GDM1 (cell line): ENCODE measurements around the gene RIMKLA.

ENCODE experiments used
- DNase-seq: peaks from one replicate; lab custom pipeline; 2025; lab: John Stamatoyannopoulos, UW

The RIMKLA gene

DNA sequence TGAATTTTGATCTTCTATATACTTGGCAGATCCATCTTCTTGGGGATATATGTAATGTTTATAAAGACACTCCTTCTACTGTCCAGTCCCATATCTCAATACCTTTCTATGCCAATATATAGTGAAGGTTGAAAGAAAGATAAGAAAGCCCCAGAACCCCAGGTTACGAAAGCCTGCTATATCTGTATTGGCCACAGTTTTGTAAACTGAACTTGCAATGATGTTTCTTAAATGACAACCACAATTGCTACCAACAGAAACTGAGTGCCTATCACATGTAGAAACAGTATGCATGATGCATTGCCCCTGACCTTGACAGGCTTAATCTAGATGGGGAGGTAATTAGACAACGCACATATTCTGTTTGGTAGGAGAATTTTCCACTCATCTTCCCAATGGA, 7.8 kb upstream of the RIMKLA start:
- DNase-seq, result no peak

DNA sequence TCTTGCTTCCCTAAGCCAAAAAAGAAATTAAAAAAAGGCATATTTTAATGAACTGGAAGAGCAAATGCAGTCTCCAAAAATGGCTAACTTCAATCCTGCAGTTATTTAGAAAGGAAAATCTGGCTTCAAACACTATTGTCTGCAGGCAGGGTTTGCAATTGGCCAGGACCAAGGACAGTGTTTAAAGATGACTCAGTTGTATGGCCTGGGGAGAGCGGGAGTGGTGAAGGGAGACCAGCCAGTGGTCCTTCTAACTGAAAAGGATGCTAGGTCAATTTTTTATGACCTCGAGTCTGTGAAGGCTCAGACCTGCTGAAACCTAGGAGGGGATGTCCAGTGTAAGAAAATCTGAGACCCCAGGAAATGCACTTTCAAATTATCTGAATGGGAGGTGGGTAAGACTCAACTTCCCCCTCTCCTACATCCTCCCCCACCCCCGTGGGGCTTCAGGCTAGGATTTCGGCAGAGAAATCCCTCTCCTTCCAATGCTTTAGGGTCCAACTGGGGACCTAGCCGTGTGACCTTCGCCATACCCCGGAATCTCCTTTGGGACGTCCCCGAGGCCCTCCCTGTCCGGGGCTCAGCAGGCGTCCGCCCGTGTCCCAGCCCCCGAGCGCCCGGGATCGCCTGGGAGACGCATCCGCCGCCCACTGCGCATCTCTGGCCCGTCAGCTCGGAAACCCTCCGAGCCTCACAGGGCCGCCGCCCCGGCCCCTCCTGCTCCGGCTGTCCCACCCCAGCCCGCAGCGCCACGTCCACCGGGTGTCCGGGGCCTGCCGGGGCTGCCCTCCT, 602 bp upstream of the RIMKLA start:
- no peak for DNase-seq

DNA sequence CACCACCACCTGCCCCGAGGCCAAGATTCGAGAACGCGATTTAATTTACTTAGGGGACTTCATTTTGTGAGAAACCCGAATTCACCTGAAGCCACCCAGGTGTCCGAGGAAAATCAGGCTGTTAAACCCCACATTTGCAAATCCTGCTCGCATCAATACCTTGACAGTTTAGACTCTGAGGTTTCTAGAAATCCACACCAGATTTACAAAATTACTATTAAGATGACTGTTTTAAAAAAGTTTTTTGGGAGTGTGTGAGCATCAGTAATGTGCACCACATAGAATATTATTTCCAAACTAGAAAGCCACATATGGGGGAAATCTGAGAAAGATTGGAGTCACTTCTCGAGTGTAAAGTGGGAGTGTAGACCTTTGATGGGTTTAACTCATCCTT, 685 bp downstream of the RIMKLA start:
- DNase-seq, result no peak

DNA sequence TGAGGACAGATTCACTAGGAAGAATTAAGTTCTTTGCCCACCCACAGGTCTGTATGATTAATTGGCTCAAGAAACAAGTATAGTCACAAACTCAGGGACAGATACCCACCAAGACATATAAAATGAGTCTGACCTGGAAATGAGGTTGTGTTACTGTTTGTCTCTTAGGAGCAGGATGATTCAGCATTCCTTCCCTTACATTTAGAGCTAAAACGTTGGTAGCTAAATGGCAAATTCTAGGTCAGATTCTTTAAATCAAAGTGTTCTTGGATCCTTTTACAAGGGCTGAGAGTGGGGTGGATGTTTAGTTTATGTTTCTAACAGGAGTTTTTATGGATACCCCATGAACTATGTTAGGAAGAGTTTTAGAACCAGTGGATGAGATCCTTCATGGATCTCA, 4.7 kb downstream of the RIMKLA start:
- no peak for DNase-seq

DNA sequence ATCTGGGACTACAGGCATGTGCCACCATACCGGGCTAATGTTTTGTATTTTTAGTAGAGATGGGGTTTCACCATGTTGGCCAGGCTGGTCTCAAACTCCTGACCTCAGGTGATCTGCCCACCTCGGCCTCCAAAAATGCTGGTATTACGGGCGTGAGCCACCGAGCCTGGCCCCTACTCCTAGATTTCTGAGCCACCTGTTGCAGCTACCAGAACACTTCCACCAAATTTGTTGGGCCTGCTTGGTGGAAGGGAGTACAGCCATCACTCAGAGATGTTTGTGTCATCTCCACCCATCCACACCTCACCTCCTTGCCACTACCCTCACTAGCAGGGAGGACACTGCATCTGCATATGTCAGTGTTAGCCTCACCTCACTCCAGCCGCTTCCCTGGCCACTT, 5.5 kb downstream of the RIMKLA start:
- no peak for DNase-seq

DNA sequence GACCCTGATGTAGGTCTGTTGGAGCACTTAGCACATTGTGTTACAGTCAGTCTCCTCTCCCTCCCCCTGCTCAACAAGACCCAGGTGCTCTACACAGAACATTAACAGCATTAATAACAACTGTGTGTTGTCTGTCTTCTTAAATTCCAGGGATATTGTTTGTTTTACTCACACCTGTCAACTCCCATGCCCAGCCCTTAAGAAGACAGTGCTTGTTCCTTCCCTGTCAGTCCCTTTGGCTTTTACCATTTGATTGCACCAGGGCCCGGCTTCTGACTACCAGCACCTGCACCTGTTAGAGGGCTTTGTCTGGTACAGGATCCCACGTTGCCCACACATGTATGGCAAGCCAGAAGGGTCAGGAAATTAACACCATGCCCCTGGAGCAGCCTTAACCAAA, 11.7 kb downstream of the RIMKLA start:
- no peak for DNase-seq

DNA sequence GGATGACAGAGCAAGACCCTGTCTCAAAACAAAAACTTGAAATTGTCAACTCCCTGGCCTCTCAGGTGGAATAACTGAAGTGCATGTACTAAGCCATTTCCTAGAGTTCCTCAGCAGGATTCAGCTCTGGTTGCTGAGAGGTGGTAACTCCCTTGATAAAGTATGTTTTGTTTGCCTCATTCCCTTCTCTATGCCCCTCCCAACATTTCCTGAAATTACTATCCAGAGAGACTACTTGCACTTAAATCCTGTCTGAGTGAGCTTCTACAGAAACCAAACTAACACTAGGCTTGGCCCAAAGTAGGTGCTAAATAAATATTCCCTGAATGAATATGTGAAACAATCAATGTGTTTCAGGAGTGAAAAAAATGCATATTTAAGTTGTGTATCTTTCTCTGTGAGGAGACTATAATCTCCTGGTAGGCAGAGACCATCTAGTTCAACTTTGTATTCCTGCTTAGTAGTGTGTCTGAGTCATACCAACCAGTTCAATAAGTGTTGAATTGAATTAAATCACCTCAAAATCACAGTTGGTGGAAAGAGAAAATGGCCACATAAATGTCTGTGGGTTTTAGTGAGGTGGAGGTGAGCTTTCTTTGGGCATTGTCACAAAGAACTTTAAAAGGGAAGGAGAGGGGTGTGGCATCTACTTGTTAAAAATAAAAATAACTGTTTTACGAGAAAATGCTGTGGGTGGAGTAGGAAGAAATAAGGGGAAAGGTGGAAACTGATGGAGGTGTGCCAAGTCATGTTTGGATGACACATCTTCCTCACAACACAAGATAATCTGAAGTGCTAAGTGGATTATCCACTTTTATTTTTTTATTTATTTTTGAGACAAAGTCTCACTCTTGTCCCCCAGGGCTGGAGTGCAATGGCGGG, 12.6 kb downstream of the RIMKLA start:
- no peak for DNase-seq

DNA sequence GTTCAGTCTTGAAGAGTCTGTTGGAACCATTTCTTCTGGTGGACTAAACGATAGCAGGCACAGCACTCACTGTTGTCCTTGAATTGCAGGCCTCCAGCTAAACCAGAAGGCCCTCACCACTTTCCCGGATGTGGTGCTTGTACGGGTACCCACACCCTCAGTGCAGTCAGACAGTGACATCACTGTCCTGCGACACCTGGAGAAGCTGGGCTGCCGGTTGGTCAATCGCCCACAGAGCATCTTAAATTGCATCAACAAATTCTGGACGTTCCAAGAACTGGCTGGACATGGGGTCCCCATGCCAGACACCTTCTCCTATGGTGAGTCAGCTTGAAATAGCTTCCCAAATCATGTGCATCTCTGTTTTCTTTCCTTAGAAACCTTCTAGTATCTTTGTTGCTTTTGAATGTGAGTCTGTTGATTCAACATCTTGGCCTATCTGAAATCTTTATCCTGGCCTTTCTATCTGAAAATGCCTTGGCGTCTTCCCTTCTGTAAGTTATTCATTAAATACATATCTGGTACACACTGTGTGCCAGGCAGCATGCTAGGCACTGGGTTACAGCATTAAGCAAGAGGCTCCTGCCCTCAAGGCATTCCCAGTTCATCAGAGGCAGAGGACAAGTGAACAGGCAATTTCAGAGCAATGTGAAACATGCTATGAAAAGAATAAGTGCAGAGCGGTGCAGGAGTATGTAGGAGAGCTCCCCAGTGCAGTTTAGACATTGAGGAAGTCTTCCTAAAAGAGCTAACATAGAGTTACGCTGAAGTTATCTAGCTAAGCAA, 18.9 kb downstream of the RIMKLA start:
- no peak for DNase-seq

DNA sequence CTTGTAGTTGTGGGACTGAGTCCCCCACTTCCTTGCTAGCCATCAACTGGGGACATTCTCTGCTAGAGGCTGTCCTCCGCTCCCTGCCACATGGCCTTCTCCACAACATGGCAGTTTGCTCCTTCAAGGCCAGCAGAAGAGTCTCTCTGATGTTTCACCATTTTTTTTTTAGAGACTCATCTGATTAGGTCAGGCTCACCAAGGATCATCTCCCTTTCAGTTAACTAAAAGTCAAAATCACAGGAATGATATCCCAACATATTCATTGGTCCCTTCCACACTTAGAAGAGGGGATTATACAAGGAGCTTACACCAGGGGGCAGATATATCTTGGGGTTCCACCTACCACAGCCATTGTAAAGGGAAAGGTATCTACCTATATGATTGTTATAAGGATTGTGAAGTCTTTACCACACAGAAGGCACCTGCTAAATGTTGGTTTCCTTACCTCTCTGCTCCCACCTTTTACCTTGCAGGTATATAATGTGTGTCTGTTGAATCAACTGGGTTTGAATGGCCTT, 23.3 kb downstream of the RIMKLA start:
- no peak for DNase-seq

DNA sequence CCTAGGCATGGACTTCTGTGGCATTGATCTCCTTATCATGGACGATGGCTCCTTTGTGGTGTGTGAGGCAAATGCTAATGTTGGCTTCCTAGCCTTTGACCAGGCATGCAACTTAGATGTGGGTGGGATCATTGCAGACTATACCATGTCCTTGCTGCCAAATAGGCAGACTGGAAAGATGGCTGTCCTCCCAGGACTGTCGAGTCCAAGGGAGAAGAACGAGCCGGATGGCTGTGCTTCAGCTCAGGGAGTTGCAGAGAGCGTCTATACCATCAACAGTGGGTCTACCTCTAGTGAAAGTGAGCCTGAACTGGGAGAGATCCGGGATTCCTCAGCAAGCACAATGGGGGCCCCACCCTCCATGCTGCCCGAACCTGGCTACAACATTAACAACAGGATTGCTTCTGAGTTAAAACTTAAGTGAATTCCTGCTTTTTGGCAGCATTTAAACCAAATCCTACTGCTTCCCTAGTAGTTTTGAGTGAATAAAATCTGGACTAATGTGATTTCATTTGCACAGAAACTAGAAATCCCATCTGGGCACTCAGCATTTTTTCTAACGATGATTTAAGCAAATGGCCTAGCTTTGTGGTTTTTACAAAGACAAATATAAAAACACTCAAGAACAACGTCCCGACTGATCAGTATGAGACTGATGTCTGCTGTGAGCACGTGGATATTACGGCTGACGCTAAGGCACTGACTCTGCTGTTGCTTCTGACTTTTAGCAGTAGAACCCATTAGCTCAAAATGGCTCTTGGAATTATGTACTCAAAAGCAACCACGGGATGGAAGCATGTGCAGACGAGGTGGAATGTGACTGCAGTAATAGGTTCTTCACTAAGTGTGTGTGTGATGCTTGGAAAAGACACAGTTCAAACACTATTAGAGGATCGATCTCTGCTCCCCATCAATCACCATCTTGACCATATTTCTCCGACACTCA, 34.2 kb downstream of the RIMKLA start:
- DNase-seq, result no peak

DNA sequence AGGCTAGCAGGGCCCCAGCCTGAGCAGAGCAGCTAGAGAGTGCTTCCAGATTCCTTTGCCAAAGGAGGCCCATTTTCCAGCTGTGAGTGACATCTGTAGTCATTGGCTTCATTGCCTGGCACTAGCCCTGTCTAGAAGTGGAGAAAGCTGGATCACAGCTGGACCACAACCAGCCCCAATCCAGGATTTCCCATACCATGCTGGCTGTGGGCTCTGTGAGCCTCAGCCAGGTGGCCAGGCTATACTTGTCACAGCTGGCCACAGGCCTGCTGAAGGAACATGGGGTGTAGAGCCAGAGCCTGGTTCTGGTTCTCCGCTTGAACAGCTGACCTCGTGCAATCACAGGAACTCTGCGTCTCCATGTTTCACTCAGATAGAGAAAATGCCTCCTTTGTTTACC, 36.6 kb downstream of the RIMKLA start:
- DNase-seq, result no peak

DNA sequence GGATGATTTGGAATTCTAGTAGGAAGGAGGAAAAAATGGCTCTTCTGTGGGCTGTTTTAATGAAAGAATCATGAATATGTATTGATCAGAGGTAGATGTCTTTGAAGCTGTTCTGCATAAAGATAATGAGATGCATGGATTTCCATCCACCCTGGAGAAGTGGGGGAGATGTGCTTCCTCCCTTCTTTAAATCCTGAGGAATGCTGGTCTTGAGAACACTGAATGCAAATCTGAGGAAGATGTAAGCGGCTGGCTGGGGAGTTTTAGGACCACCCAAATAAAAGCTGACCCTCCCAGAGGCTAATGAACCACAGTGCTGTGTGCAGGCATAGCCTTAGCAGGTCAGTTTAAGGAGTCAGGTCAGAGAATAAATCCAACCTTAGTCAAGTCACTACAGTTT, 37.9 kb downstream of the RIMKLA start:
- no peak for DNase-seq

DNA sequence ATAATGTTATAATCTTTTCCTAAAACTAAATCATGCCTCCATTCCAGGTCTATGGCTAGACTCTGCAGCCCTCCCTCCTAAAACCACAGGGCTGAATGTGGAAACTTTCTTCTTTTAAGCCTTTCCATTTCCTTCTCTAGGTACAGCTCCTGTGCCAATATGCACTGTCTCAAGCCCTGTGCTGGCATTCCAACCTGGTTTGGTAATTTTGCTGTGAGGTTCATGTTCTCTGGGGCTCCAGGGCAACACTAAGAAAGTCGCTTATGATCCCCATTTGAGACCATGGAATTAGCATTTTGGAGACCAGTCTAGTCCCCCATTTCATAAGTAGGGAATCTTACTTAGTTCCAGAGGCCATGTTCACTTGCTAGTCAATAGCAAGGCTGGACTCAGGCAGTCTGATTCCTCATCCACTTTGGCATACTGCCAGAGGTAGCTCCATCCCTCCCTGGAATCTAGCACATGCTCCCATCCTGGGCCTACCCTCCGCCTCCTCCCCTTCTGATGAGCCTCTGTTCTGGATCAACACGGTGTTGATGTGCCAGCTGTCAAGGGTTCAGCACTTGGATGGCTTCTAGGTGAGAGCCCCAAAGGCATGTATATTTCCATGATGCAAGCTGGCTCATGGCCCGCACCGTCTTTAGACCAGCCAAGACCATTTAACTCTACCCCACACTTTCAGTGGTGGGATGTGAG, 38.7 kb downstream of the RIMKLA start:
- no peak for DNase-seq

DNA sequence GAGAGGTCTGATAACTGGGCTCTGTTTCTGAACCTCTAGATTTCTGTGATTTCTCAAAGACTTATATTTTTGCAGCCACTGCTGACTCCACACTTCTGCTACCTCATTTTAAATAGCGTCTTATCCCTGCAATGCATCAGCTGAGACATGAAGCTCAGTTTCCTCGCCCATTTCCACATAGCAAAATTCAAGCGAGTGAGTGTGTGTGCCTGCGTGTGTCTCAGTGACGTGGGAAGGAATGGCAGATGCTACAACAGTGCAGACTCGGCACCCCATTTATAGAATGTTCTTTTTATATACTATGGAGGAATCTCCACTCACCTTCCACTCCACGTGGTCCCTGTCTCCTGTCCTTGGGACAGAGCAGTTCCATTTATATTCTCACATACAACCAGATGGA, 39.5 kb downstream of the RIMKLA start:
- no peak for DNase-seq

DNA sequence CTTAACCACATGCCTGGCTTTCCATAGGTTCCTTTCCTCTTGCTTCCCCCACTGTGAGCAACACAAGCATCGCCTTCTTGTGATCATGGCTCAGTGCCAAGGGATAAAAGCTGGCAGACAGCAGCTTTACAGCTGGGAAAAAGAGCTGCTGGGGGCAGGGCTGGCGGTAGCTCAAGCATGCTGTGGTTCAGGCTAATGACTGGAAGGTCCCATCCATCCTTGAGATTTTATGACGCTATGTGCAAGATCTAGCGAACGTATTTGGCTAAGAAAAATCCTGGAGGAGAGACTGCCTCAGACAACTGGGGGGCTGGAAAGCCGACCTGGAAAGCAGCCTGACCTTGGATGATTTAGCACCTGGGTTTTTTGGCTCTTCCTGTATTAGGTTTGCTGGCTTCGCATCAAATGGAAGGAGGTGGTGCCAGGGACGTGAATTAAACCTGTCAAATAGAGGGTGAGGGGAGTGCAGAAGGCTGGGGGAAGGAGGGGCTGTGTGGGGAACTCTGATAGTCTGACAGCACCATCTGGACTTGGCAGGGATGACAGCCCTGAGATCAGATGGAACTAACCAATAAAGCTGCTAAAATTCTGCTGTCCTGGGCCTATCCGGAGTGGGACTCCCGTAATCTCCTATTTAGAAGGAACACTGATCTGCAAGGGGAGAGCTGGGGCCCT, 40.5 kb downstream of the RIMKLA start:
- no peak for DNase-seq

DNA sequence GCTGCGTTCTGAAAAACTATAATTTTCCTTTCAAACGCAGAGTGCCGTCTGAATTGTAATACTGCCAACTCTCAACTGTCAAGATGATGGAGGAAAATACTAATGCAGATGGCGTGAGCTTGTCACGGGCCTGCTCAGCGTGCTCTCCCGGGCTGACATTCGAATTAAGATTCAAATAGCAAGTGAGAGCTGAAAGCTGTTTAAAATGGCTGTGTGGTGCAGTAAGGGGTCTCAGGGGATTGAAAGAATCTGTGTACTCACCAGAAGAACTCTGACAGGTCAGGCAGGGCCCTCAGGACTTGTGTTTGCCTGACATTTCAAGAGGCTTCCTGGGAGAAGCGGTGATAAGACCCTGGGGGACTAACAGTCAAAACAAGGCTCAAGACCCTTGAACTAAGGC, 42.1 kb downstream of the RIMKLA start:
- DNase-seq, result no peak

DNA sequence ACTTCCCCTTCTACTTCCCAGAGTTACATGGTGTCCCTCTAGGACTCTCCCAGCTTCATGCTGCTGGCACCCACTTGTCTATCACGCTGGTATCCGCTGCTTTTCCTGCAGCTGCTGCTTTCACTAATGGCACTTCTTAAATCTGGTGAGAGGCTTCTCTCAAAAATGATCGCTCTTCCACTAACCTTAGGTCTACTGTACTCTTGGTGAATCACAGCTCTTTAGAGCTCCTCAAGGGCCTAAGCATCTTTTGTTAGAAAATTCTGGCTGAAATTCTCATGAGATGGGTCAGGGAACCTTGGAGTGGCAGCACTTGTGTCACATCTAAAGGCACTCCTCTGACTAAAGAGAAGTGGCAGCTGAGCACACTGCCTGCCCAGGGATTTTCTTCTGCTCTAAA, 43.1 kb downstream of the RIMKLA start:
- no peak for DNase-seq

DNA sequence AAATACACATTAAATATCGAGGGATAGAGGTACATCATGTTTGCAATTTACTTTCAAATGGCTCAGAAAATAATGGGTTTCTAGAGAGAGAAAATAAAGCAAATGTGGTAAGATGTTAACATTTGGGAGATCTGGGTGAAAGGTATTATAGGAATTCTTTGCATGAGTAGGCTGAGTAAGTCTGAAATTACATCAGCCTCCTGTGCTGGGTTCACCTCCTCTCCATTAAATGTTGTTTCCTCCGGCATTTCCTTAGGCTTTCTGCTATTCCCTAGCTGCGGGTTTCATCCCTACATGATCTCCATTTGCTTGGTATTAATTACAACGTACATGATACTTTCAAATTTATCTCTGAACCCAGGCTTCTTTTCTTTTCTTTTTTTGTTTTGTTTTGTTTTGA, 43.6 kb downstream of the RIMKLA start:
- DNase-seq, result no peak

DNA sequence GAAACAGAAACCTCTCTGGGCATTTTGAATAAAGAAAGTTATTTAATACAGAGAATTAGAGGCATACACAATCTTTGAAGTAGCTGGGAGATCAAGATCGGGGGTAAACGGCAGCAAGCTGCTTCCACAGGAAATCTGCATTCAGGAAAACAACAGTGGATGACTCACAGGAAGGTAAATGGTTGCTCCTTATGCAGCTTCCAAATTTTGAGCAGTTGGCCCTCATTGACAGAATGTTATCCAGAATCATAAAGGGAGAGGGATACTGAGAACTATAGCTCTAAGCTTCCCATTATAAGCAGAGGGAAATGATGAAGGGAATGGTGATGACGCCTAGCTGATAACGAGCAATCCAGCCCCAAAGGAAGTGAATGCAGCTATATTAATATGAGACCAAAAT, 46.6 kb downstream of the RIMKLA start:
- DNase-seq, result no peak

DNA sequence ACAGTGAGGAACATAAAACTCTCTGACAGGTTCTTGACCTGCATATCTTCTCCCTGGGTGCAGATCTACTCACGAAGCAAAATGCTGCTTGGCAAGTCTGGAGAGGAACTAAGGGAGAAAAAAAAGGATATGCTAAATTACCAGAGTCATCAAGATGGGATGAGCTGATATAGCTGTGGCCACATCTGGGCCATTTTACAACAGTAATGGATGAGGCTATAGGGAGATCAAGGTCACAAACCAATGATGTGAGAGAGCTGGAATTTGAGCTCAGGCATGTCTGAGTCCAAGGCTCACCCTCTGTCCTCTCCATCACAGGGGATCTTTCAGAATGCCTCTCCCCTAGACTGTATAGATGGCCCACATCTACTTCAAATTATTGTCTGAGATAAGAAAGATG, 49.0 kb downstream of the RIMKLA start:
- peak; percentile 9 for DNase-seq
